Stomach (tissue), 9 donors: ENCODE measurements around the gene PLPP4. TPM values are rescaled to one million over a fixed set of nuclear protein-coding genes. Genes with fewer than 3 reads are reported as not detected.

Experiments
- DNase-seq, 2 donors: peaks; one replicate each; pipeline versions ENCODE4 v3.0.0 to v3.0.0-alpha.2; 2013 to 2019
- H3K27ac ChIP-seq, 5 donors: fragments of 200-600 bp in 4 of 5; sonication (generic) in 4 of 5; one replicate each; pipeline ENCODE4 v1.5.1; 2013 to 2019; ENCODE audit warnings: mild to moderate bottlenecking in 1 of 5, moderate library complexity in 1 of 5
- H3K27me3 ChIP-seq, 3 donors: fragments of 200-600 bp; sonication (generic); one replicate each; pipeline ENCODE4 v1.5.1; 2017 to 2019; ENCODE audit warnings: mixed run types in 1 of 3
- H3K36me3 ChIP-seq, 4 donors: fragments of 200-600 bp; sonication (generic); 1 replicate in 3 of 4; 2 replicates in 1 of 4; pipeline ENCODE4 v1.5.1; 2016 to 2019
- H3K4me1 ChIP-seq, 4 donors: fragments of 200-600 bp; sonication (generic); one replicate each; pipeline ENCODE4 v1.5.1; 2016 to 2019
- H3K4me3 ChIP-seq, 4 donors: fragments of 200-600 bp; sonication (generic) in 3 of 4; one replicate each; pipeline ENCODE4 v1.5.1; 2016 to 2019; ENCODE audit warnings: mild to moderate bottlenecking in 1 of 4
- H3K9me3 ChIP-seq, 4 donors: fragments of 200-600 bp; sonication (generic); one replicate each; pipeline ENCODE4 v1.5.1; 2016 to 2019
- CTCF ChIP-seq, 7 experiments: fragments of 450-650 bp in 4 of 7; fragments of 200-600 bp in 3 of 7; sonication (generic) in 3 of 7; IDR thresholded peaks; one replicate each; pipeline ENCODE4 v1.5.1; 2016 to 2019; ENCODE audit warnings: antibody characterized with exemption in 7 of 7, control low read depth in 2 of 7, mild to moderate bottlenecking in 1 of 7
- EP300 ChIP-seq: sonication (generic); formaldehyde crosslinking; IDR thresholded peaks from one replicate; pipeline ENCODE4 v1.6.1; 2017; ENCODE audit warnings: antibody characterized with exemption
- POLR2A ChIP-seq, 4 donors: fragments of 450-650 bp; IDR thresholded peaks; one replicate each; pipeline ENCODE4 v1.6.1; 2016; ENCODE audit warnings: antibody characterized with exemption in 4 of 4, control low read depth in 2 of 4, mild to moderate bottlenecking in 1 of 4, moderate library complexity in 1 of 4
- POLR2AphosphoS5 ChIP-seq, 3 donors: sonication (generic); formaldehyde crosslinking; IDR thresholded peaks; one replicate each; pipeline ENCODE4 v1.6.1; 2016; ENCODE audit warnings: antibody characterized with exemption in 3 of 3
- WGBS, 5 donors: extraction: QIAGEN DNeasy Blood & Tissue Kit in 3 of 5; methylation state at CpG; one replicate each; pipeline versions ENCODE4 v1.1.5 to v1.1.7; 2013 to 2018; 5-methylcytosine and 5-hydroxymethylcytosine counted together
- intact Hi-C: fragments of 100-400 bp; cut with DNase I; formaldehyde crosslinking; loops from one replicate; pipeline ENCODE4 v1.15.1; 2023; ENCODE audit warnings: low total_unique reads
- polyA plus RNA-seq, 3 donors: library from polyadenylated mRNA; stranded (reverse); fragments of 200-250 nt; gene quantifications; one replicate each; pipeline ENCODE4 v1.2.3, GENCODE V29; 2013
- total RNA-seq, 5 donors: library from RNA; depleted of rRNA; stranded (reverse); fragments of >200 nt; gene quantifications; one replicate each; pipeline versions ENCODE4 v1.1.0 to v1.2.3, GENCODE V29; 2014 to 2016
- donor health status: healthy with polysubstance abuse.
- donor health status: Bipolar disorder and iron deficiency.
- donor health status: healthy.

Gene PLPP4
- total and polyA plus RNA-seq, 8 donors: not detected

- no peak for DNase-seq
- WGBS, 5 donors: 69 to 91% (median 84%) methylated on average over 4 of the region's 4 CpGs
- no peaks in the 10 kb centered on the region for H3K27me3 ChIP-seq
- no peak overlapping the region for H3K27ac ChIP-seq
- peaks cover 0 to 4% (median 2%) of the 10 kb centered on the region in 4 donors for H3K4me1 ChIP-seq
- intact Hi-C loops: no loop called here
- H3K9me3 ChIP-seq: no peaks in the 10 kb centered on the region
- H3K36me3 ChIP-seq: no peaks in the 10 kb centered on the region
- no peak for TF ChIP-seq POLR2AphosphoS5 (IDR thresholded peaks at IDR 0.05)
- no peak overlapping the region for H3K4me3 ChIP-seq
These were observed 121.9 kb downstream of the PLPP4 start for GRCh38 chr10:120578890-120579289.

GRCh38 chr10:120580918-120581895 is 124.2 kb downstream of the PLPP4 start:
- TF ChIP-seq POLR2A (IDR thresholded peaks at IDR 0.05) (no peak), POLR2AphosphoS5 (IDR thresholded peaks at IDR 0.05) (no peak), CTCF (IDR thresholded peaks at IDR 0.05) (no peak)
- Histone ChIP-seq H3K4me1 (peaks cover 0 to 4% (median 2%) of the 10 kb centered on the region in 4 donors), H3K36me3 (no peaks in the 10 kb centered on the region), H3K4me3 (no peak overlapping the region), H3K27me3 (no peaks in the 10 kb centered on the region), H3K9me3 (no peaks in the 10 kb centered on the region), H3K27ac (no peak overlapping the region)
- DNase-seq: peak in 1 of 2 donors; percentile 34
- intact Hi-C loops: no loop called here
- WGBS, 5 donors: 54 to 72% (median 62%) methylated on average over 15 to 16 of the region's 16 CpGs

GRCh38 chr10:120582753-120583152 is 125.7 kb downstream of the PLPP4 start:
- no peaks in the 10 kb centered on the region for H3K27me3 ChIP-seq
- no peak for DNase-seq

GRCh38 chr10:120583424-120584108 is 126.5 kb downstream of the PLPP4 start:
- TF ChIP-seq CTCF (IDR thresholded peaks at IDR 0.05): no peak

More at GRCh38 chr10:120582753-120583152, 125.7 kb downstream of the PLPP4 start:
- Histone ChIP-seq H3K4me3 (no peak overlapping the region), H3K36me3 (no peaks in the 10 kb centered on the region), H3K9me3 (no peaks in the 10 kb centered on the region), H3K27ac (no peak overlapping the region), H3K4me1 (peaks cover 0 to 4% (median 2%) of the 10 kb centered on the region in 4 donors)
- TF ChIP-seq POLR2A (IDR thresholded peaks at IDR 0.05) (no peak), POLR2AphosphoS5 (IDR thresholded peaks at IDR 0.05) (no peak), EP300 (no peak), CTCF (IDR thresholded peaks at IDR 0.05) (no peak)
- 45 to 63% (median 50%) methylated on average over 2 of the region's 2 CpGs for WGBS, 5 donors
- intact Hi-C loops: no loop called here

More at GRCh38 chr10:120583424-120584108, 126.5 kb downstream of the PLPP4 start:
- no peak for DNase-seq
- H3K27me3 ChIP-seq: peaks cover 0 to under 1% (median 0%) of the 10 kb centered on the region in 3 donors
- peaks cover 0 to 4% (median 2%) of the 10 kb centered on the region in 4 donors for H3K4me1 ChIP-seq
- intact Hi-C loops: no loop called here
- H3K9me3 ChIP-seq: no peaks in the 10 kb centered on the region
- WGBS, 5 donors: 70 to 86% (median 76%) methylated on average over 2 of the region's 2 CpGs
- no peaks in the 10 kb centered on the region for H3K36me3 ChIP-seq
- no peak overlapping the region for H3K27ac ChIP-seq
- no peak overlapping the region for H3K4me3 ChIP-seq
